ENCODE data around the gene EDDM13. TPM values are rescaled to one million over a fixed set of nuclear protein-coding genes. Genes with fewer than 3 reads are reported as not detected.

The EDDM13 gene
- total RNA-seq, 1 experiment from 2014 or later = not detected

DNA sequence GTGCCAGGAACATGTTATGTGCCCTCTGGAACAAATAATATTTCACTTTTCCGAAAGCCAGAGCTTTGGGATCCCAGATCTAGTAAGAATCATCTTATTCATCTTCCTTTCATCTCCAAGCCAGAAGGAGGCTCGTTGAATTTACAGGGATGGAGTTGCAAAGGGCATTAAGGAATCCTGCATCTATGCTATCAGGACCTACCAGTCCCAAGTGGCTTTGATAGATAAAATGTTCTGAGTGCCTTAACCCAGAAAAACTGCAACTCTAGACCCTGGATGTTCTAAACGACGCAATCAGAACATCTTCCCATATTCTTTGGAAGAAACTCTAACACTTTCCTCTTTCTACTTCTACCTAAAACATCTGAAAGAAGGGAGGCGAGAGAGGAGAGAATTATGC is 9.2 kb upstream of the EDDM13 start:
- Mint-ChIP-seq H3K27me3 (ENCODE audit: insufficient read depth, unreplicated experiment) (no peaks in the 10 kb centered on the region), H3K4me3 (ENCODE audit: unreplicated experiment) (no peak overlapping the region), H3K9me3 (ENCODE audit: unreplicated experiment) (no peaks in the 10 kb centered on the region), H3K27ac (ENCODE audit: unreplicated experiment) (no peak overlapping the region), H3K4me1 (ENCODE audit: low read depth, unreplicated experiment) (no peaks in the 10 kb centered on the region), H3K36me3 (ENCODE audit: insufficient read depth, unreplicated experiment) (no peaks in the 10 kb centered on the region)
- Histone ChIP-seq H3K36me3 (ENCODE audit: control insufficient read depth, insufficient read depth, low read length) (no peaks in the 10 kb centered on the region), H3K27me3 (replicated peaks; ENCODE audit: control insufficient read depth, insufficient read depth, low read length) (no peaks in the 10 kb centered on the region; the same call in 1 of the 2 replicates), H3K4me3 (ENCODE audit: low read depth, low read length) (no peak overlapping the region), H3K9me3 (no peaks in the 10 kb centered on the region), H3K4me1 (no peaks in the 10 kb centered on the region)
- POLR2A ChIA-PET = no interaction called here
- intact Hi-C loops (cut with micrococcal nuclease; ENCODE audit: unreplicated experiment) = no loop called here
- no peak for DNase-seq
- BruUV-seq (replicated peaks) = no TSS peak
- TF ChIP-seq, protein P1, sequence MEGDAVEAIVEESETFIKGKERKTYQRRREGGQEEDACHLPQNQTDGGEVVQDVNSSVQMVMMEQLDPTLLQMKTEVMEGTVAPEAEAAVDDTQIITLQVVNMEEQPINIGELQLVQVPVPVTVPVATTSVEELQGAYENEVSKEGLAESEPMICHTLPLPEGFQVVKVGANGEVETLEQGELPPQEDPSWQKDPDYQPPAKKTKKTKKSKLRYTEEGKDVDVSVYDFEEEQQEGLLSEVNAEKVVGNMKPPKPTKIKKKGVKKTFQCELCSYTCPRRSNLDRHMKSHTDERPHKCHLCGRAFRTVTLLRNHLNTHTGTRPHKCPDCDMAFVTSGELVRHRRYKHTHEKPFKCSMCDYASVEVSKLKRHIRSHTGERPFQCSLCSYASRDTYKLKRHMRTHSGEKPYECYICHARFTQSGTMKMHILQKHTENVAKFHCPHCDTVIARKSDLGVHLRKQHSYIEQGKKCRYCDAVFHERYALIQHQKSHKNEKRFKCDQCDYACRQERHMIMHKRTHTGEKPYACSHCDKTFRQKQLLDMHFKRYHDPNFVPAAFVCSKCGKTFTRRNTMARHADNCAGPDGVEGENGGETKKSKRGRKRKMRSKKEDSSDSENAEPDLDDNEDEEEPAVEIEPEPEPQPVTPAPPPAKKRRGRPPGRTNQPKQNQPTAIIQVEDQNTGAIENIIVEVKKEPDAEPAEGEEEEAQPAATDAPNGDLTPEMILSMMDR (IDR thresholded peaks at IDR 0.05; ENCODE audit: insufficient read depth in 1 of 2, low read depth in 1 of 2, low read length in 1 of 2, severe bottlenecking in 1 of 2, unreplicated experiment in 1 of 2) = no peak
- CTCF ChIA-PET = no interaction called here

GRCh38 chr19:56266051-56266450 is 6.5 kb upstream of the EDDM13 start:
- no peaks in the 10 kb centered on the region for H3K36me3 ChIP-seq (ENCODE audit: control insufficient read depth, insufficient read depth, low read length)
- TF ChIP-seq, protein P1 (IDR thresholded peaks at IDR 0.05; ENCODE audit: insufficient read depth in 1 of 2, low read depth in 1 of 2, low read length in 1 of 2, severe bottlenecking in 1 of 2, unreplicated experiment in 1 of 2) = no peak
- CTCF ChIA-PET = interaction anchor here (0.7 kb wide), 1 partner anchor 8 kb away, joined by 11 read pairs; no protein-coding TSS in a partner anchor
- H3K27ac Mint-ChIP-seq (ENCODE audit: unreplicated experiment) = no peak overlapping the region
- no peaks in the 10 kb centered on the region for H3K9me3 ChIP-seq
- no peaks in the 10 kb centered on the region for H3K36me3 Mint-ChIP-seq (ENCODE audit: insufficient read depth, unreplicated experiment)
- no peaks in the 10 kb centered on the region for H3K27me3 Mint-ChIP-seq (ENCODE audit: insufficient read depth, unreplicated experiment)
- H3K4me3 Mint-ChIP-seq (ENCODE audit: unreplicated experiment) = no peak overlapping the region
- peaks cover 6% of the 10 kb centered on the region for H3K4me1 Mint-ChIP-seq (ENCODE audit: low read depth, unreplicated experiment)
- no peaks in the 10 kb centered on the region; the same call in 1 of the 2 replicates for H3K27me3 ChIP-seq (replicated peaks; ENCODE audit: control insufficient read depth, insufficient read depth, low read length)
- H3K9me3 Mint-ChIP-seq (ENCODE audit: unreplicated experiment) = no peaks in the 10 kb centered on the region
- no peaks in the 10 kb centered on the region for H3K4me1 ChIP-seq
- no TSS peak for BruUV-seq (replicated peaks)
- POLR2A ChIA-PET = no interaction called here
- no peak overlapping the region for H3K4me3 ChIP-seq (ENCODE audit: low read depth, low read length)
- no peak for DNase-seq
- intact Hi-C loops (cut with micrococcal nuclease; ENCODE audit: unreplicated experiment) = no loop called here

GRCh38 chr19:56269348-56269747 is 3.2 kb upstream of the EDDM13 start:
- ChIA-PET POLR2A (no interaction called here), CTCF (no interaction called here)
- no peaks in the 10 kb centered on the region for H3K36me3 Mint-ChIP-seq (ENCODE audit: insufficient read depth, unreplicated experiment)
- Histone ChIP-seq H3K36me3 (ENCODE audit: control insufficient read depth, insufficient read depth, low read length) (no peaks in the 10 kb centered on the region), H3K4me1 (no peaks in the 10 kb centered on the region), H3K4me3 (ENCODE audit: low read depth, low read length) (no peak overlapping the region), H3K9me3 (no peaks in the 10 kb centered on the region), H3K27me3 (replicated peaks; ENCODE audit: control insufficient read depth, insufficient read depth, low read length) (no peaks in the 10 kb centered on the region)
- TF ChIP-seq, protein P1 (IDR thresholded peaks at IDR 0.05; ENCODE audit: insufficient read depth in 1 of 2, low read depth in 1 of 2, low read length in 1 of 2, severe bottlenecking in 1 of 2, unreplicated experiment in 1 of 2) = no peak
- no peak for DNase-seq
- H3K9me3 Mint-ChIP-seq (ENCODE audit: unreplicated experiment) = no peaks in the 10 kb centered on the region
- H3K27ac Mint-ChIP-seq (ENCODE audit: unreplicated experiment) = no peak overlapping the region
- intact Hi-C loops (cut with micrococcal nuclease; ENCODE audit: unreplicated experiment) = no loop called here
- H3K4me1 Mint-ChIP-seq (ENCODE audit: low read depth, unreplicated experiment) = peaks cover 6% of the 10 kb centered on the region
- H3K27me3 Mint-ChIP-seq (ENCODE audit: insufficient read depth, unreplicated experiment) = no peaks in the 10 kb centered on the region
- H3K4me3 Mint-ChIP-seq (ENCODE audit: unreplicated experiment) = no peak overlapping the region
- no TSS peak for BruUV-seq (replicated peaks)
